Iris pigment epithelial cell (primary cell): ENCODE data around the gene CTAGE9.
"Not testable (repeated sequence)": the region's sequence is repeated elsewhere in the genome, so short reads cannot be mapped to it uniquely, and the experiment has no call there.

ENCODE experiments used
- DNase-seq: peaks from one replicate; pipeline ENCODE4 v3.0.0-alpha.2; 2011; ENCODE audit warnings: low read depth

Gene CTAGE9, protein sequence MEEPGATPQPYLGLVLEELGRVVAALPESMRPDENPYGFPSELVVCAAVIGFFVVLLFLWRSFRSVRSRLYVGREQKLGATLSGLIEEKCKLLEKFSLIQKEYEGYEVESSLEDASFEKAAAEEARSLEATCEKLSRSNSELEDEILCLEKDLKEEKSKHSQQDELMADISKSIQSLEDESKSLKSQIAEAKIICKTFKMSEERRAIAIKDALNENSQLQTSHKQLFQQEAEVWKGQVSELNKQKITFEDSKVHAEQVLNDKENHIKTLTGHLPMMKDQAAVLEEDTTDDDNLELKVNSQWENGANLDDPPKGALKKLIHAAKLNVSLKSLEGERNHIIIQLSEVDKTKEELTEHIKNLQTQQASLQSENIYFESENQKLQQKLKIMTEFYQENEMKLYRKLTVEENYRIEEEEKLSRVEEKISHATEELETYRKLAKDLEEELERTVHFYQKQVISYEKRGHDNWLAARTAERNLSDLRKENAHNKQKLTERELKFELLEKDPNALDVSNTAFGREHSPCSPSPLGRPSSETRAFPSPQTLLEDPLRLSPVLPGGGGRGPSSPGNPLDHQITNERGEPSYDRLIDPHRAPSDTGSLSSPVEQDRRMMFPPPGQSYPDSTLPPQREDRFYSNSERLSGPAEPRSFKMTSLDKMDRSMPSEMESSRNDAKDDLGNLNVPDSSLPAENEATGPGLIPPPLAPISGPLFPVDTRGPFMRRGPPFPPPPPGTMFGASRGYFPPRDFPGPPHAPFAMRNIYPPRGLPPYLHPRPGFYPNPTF

DNA sequence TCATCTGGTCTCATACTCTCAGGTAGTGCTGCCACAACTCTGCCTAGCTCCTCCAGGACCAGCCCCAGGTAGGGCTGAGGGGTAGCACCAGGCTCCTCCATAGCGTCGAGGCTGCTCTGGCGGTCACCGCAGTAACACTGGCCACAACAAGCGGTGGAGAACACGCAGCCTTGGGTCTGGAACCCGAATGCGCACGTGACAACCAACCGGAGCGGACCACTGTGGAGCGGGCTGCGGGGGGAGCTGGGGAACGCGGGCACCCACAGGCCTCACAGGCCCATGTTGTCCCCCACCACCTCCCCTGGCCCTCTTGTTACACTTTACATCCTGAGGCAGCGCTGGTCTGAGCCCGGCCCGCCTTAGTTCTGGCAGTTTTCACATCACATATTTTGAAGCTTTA is at the start of gene CTAGE9:
Gene CTAGE9, minus strand, starts transcription at position 101 of the 400 bp plus-strand sequence. Its CDS starts 0 bp downstream, at position 101.
- not testable (repeated sequence) for DNase-seq

DNA sequence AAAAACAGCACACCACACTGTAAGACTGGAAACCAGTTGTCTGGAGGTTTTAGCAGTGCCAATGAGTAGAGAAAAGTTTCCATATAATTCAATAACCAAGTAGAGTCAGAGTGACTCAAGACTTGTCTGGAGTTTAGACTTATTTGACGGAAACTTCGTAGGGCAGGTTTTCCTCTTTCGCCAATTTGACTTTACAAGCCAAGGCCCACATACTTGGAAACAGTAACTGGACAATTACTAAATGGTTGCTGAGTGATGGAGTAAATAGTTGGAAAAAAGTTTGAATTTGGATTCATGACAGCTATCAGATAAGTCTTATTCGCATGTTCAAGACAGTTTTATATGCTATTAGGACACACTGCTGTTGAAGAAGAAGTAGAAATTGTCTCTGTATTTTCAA is 48.1 kb upstream of the CTAGE9 start:
- no peak for DNase-seq

DNA sequence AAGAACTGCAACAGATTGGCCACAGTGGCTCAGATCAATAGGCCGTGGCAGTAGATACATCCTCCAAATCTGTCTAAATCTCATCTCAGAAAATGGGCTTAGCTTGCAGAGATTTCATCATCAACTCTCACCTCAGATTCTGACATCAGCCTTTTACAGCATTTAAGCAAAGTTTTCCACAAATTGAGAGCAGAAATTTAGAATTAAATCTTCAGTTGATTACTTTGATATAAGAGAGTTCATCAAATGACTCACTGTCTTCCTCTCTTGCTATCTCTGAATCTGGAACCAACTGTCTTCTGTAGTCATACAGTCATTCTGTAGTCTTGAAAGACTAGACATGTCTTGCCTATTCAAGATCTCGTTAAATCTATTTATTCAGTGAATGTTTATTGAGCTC is 45.2 kb upstream of the CTAGE9 start:
- peak; percentile 41 for DNase-seq

DNA sequence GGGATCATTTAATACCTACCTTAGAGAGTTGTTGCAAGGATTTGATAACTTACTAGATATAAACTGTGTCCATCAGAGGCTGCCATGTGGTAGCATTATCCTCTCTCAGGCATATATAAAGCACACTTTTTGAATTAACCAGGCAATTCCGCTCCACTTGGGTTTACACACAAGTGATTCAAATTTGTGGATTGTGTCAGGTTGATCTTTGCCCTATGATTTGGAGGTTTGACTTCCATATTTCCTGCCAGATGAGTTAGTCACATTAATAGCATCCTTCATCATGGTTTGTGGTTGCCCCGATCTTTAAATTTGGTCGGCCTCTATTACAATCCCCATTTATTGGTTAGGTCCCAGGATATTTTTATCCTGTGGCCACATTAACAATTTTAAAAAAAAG is 44.8 kb upstream of the CTAGE9 start:
- DNase-seq, result peak; percentile 81

DNA sequence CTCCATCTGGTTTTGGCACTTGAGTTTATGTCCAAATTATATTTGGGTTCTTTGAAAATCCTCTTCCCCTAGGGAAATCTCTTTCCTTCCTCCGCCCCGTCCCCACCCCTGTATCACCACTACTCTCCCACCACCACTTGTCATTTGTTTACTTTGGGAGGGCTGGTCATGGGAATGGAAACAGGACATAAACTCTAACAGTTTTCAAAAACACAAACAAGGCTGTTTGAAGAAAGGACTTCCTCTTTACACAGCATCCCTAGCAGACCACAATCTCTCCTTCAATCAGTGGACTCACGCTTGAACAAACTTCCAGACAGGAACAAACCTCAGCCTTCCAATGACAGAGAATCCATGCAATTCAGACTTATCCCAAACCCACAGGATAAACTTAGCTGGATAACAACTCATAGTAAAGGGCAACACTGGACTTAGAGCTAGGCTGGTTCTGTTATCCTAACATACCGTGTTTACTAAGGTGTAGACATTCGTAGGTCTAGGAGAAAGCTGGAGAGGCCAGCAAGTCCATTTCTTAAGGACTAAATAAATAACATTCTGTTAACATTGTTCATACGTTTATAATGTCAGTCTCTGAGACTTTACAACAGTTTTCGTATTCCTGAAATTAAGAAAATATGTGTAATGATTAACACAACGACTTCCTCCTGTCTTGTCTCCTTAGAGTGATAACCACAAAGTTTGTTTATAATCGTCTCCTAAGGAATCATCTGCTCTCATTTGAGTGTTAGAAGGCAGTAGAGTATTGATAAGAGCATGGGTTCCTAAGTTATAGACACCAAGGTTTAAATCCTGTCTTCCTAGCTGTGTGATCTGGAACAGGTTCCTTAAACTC is 44.1 kb upstream of the CTAGE9 start:
- DNase-seq, result peak; percentile 18

DNA sequence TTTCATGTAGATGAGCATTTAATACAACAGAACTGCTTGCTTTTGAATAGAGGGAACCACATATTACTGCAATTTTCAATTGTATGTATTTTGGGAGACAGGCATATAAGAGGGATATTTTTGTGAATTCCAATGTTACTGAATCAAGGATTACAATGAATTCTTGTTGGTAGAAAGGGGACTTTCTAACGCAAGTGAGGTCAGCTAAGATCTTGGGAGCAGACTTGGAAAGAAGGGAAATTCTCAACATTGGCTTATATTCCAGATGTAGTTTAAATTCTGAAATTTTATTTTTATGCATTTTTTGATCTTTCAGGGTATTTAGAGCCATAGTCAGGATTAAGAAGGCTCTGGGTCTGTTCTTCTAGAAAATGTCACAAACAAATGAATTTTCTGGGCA is 43.3 kb upstream of the CTAGE9 start:
- DNase-seq, result peak; percentile 50

DNA sequence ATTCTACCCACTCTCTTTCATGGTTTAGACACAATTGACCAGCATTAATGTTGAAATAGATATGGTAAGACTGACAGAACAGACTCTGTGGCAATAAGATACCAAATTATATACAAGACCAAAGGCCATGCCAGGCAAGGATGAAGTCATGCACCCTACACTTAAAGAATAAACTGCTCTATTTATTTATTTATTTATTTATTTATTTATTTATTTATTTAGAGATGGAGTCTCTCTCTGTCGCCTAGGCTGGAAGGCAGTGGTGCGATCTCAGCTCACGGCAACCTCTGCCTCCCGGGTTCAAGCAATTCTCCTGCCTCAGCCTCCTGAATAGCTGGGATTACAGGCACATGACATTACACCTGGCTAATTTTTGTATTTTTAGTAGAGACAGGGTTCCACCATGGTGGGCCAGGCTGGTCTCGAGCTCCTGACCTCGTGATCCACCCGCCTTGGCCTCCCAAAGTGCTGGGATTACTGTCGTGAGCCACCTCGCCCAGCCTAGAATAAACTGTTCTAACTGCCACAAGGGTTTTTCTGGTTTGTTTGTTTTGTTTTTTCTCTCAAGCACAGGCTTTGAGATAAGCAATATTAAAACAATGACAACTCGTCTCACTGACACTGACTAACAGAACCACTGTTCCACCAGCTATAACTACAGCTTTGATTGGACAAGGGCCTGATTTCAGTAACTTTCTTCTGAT is 40.3 kb upstream of the CTAGE9 start:
- not testable (repeated sequence) for DNase-seq

DNA sequence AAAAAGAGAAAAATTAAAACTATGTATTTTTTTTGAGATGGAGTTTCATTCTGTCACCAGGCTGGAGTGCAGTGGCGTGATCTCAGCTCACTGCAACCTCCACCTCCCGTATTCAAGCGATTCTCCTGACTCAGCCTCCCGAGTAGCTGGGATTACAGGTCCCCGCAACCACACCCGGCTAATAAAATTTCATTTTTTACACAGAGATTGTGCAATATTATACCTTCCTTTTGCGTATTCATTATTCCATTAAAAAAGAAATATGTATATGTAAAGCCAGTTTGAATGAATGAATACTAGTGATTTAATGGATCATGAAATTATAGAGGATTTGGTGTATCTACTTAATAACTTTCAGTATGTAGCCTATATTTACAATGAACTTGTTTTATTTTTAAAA is 38.2 kb upstream of the CTAGE9 start:
- no peak for DNase-seq

DNA sequence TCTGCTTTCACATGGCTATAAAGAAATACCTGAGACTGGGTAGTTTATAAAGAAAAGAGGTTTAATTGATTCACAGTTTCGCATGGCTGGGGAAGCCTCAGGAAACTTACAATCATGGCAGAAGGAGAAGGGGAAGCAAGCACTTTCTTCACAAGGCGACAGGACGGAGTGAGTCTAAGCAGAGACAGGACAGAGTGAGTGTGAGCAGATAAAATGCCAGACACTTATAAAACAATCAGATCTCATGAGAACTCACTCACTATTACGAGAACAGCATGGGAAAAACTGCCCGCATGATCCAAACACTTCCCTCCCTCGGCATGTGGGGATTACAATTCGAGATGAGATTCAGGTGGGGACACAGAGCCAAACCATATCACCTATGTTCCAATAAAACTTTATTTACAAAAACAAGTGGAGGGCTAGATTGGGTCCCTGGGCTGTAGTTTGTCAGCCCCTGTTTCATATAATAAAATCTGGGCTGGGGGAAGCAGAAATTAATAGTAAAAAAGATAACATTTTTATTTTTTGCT is 37.1 kb upstream of the CTAGE9 start:
- no peak for DNase-seq

DNA sequence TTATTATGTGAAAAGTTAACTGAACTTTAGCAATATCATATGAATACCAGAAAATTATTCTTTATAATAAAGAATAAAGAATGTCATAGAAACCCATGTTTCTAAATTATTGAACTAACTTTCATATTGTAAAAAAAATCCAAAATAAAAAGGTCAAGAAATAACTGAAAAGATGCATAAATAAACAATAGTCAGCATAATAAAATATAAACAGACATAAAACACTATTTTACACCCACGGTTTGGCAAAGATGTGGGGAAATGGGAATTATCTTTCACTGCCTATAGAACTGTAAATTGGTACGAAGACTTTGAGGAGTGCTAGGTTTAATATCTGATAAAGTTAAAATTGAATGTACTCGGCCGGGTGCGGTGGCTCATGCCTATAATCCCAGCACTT is 34.7 kb upstream of the CTAGE9 start:
- no peak for DNase-seq

DNA sequence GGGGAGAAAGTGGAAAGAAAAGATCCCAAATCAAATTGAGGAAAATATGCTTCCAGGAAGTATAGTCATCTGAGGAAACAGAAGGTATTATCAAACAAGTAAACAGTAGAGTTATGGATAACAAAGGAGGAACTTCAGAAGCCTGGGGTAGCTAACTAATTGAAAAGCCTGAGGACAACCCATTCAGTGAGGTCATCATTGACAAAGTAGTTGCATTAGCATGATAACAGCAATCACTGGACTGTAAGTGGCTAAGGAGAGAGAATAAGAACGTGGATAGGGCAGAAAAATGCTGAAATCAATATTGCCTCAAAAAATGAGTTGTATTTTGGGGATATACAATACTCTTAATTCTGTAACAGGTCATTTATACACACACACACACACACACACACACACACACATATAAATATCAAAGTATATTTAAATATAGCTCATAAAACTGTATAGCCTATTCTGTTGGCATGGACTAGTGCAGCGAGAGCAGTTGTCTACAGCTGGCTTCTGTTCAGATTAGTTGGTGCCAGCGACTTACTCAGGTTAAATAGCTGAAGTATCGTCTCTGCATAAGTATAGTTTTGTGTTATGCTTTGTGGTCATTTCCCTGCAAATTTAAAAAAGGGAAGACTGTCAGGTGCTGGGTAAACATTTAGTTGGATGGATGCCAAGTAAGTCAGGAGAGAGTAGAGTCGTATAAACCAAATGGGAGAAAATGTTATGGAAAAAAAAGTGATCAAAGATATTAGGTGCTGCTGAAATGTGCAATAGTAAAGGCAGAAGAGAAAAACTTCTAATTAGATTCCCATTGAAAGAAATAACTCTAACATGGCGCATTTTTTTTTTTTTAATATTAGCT is 33.8 kb upstream of the CTAGE9 start:
- DNase-seq, result no peak

DNA sequence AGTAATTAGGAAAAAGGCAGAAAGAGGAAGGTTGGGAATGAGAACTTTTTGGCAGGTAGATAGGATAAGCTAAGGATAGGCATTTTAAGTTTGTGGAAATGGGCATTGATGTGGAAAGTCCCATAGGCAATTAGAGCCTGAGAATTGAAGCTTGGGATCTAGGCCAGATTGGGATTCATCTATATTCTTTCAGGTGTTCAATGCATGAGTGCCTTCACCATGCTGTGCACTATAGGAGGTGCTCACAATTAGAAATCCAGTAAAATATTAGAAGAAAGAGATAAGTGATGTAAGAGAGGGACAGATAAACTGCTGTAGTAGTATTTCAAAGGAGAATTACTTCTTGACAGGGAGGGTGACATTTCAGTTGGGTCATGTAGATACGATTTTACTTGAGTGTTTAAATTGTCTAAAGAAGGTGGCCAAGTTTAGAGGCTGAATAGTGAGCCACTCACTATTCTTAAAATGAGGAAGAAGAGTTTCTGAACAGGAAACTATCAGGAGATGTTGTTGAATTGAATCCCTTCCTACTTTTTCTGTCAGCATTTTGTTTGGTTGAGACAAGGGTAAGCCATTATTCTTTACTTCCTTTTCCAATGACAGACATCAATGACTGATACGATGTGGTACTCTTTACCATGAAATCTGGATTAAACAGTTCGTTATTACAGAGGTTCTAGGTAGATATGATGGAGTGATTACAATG is 31.0 kb upstream of the CTAGE9 start:
- no peak for DNase-seq

DNA sequence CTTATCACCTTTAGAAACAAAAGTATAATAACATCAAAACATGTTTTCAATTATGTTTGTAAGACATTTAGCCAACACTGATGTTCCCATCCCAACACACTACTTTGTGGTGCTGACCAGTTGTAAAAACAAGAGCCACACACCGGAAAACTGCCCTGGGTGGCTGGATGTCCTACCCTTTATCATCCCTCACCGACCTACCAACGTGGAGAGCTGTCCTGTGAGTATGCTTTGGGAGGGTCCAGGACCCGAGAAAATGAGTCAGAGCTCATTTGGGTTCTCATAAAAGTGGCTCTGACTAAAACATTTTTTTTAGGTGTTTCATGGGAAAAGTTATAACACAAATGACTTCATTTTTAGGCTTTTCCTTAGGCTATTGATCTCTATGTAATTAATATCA is 29.3 kb upstream of the CTAGE9 start:
- no peak for DNase-seq

DNA sequence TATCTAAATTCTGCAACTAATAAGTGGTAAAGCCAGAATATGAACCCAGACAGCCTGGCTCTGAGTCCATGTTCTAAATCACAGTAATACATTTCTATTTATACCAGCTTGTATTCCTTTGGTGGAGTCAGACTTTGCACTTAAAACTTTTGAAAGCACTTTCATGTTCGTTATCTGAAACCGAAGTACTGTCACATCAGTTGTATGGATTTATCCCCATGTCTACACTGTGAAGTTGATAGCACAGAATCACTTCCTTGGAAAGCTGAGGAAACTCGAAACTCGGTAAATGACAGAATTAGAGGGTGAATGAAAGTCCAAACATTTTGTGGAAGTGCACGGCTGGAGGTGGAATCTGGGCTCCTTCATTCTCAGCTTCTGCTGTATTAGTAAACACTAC is 28.3 kb upstream of the CTAGE9 start:
- no peak for DNase-seq

DNA sequence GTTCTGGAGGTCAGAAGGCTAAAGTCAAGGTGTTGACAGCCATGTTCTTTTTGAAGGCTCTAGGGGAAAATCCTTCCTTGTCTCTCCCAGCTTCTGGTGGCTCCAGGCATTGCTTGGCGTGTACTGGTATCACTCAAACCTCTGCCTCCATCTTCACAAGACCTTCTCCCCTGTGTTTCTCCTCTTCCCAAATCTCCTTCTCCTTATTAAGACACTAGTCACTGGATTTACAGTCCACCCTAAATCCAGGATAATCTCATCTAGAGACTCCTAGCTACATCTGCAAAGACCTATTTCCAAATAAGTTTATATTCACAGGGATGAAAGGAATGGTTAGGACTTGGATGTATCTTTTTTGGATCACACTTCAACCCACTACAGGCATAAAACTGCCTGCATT is 26.0 kb upstream of the CTAGE9 start:
- no peak for DNase-seq

DNA sequence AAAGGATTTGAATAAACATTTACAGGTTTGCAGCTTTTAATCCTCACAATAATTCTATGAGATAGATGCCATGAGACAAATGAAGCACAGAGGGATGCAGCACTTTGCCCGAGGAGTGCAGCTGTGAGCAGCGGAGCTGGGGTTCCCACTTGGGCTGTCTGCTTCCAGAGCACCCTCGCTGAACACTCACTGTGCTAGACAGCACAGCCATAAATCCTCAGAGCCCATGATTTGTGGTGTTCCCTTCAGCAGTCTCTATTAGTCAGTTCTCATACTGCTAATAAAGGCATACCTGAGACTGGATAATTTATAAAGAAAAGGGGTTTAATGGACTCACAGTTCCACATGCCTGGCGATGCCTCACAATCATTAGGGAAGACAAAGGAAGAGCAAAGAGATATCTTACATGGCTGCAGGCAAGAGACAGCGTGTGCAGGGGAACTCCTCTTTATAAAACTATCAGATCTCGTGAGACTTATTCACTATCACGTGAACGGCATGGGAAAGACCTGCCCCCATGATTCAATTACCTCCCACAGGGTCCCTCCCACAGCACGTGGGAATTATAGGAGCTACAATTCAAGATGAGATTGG is 25.3 kb upstream of the CTAGE9 start:
- DNase-seq, result no peak

DNA sequence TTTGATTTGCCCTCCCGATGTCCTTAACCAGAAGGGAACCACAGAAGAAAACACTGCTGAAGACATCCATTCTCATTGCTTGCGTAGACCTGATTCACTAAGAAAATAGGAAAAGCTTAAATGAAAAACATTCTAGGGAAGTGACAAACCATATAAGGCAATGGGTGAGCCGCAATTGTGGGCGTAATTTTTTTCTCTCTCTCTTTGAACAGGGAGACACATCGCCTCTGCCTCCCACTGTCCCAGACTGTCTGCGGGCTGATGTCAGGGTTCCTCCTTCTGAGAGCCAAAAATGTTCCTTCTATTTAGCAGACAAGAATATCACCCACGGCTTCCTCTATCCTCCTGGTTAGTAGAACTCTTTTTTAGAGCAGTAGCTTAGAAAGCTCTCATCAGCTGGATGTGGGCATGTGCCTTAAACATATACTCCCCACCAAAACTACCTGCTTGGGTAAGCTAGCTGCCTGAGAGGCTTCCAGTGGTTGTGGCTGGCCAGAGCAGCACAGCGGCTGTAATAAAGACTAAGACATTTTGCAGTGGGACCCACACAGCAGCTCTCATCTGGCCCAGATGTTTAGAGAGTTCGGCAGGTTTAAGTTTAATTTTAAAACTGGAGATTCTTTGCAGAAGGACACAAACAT is 22.7 kb upstream of the CTAGE9 start:
- peak; percentile 79 for DNase-seq

DNA sequence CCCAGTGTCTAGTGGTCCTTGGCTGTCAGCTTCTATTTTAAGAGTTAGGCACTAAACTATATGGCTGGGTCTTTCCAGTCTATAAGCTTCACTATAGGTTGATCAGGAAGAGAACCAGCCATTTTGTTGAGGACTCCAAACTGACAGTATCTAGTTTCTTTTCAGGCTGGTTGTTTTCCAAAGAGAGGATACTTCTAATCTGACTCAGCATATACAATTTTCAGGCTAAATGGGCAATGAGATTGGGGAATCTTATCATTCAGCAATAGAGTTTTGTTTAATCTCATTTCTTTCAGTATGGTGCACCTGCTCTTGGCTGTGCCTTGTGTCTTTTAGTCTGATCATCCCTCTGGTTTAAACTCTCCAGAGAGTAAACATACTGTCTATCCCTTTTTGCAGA is 20.4 kb upstream of the CTAGE9 start:
- DNase-seq, result no peak

DNA sequence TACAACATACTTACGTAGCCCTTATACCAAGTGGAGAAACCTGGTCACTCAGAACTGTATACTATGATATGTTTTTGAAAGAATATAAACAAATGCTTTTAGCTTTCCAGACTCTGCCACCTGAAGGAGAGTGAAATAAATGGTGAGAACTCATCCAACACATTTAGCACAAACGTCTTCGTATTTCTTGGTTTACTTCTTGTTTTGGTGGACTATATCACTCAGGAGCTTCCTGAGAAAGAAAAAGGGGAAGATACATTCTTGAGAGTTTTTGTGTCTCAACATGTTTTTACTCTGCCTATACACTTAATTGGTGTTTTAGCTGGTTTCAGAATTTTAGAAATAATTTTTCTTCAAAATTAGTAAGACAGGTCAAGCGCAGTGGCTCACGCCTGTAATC is 19.4 kb upstream of the CTAGE9 start:
- no peak for DNase-seq
